A204.1 (cell line): Measurements from ENCODE around the gene ITPKB.

Source experiments
- FAIRE-seq: peaks from 2 replicates; lab custom pipeline; 2012; peaks lifted over from hg19 to GRCh38; lab: Jason Lieb, UNC

The ITPKB gene

DNA sequence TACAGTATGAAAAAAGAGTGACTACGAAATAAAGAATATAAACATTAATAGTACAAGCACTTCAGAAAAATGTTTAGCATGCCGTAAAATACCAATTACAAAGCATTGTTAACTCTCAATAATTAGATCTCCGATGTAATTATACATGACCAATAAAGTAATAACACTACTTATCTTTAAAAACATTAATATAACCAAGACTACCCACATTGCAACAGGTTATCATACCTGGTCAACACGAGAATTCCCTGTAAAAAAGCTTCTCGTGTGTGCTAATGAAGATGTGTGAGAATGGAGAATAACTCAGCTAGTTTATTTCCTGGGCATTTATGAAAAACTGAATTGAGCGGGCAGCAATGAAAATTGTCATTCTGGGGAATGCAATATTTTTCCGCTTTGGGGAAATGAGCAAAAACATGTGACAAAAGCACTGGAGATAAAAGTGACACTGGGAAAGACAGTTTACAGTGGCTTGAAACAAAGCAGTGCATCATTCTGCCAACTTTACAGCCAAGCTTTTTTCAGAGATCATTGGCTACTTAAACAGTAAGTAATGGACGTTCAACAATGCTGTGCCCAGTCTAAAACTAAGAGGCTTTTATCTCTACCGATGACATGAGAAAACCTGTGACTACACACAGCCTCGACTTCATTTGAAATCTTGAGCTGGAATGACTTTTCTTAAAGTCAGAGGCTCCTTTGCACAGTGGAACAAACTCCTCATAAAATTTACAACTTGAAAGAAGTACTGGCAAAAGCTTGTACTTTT, 34.7 kb downstream of the ITPKB start:
- FAIRE-seq = no peak

GRCh38 chr1:226702957-226703831, 35.9 kb downstream of the ITPKB start:
- FAIRE-seq = no peak

DNA sequence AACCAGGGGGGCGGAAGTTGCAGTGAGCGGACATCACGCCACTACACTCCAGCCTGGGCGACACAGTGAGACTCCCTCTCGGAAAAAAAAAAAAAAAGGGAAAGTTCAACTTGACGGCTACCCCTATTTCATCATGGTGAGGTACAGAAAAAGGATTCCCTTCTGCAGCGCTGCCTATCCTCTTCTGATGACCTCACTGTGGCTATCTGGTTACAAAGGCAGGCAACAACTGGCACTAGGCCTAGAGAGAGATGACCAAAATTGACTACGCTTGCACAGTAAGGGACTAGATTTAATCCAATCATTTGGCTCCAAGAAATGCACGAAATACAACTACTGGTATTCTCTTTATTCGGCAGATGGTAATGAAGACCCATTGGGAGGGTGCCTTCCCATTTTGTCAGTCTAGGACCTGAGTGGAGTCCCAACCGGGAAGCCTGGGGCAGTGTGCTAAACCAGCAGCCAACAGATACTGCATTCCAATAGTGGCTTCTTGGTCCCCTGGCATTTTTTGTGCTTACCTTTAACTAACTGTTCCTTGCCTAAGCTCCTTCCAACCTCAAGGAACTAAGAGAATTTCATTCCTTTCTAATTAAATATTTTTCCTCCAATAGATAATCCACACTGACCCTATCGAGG, 36.6 kb downstream of the ITPKB start:
- no peak for FAIRE-seq

DNA sequence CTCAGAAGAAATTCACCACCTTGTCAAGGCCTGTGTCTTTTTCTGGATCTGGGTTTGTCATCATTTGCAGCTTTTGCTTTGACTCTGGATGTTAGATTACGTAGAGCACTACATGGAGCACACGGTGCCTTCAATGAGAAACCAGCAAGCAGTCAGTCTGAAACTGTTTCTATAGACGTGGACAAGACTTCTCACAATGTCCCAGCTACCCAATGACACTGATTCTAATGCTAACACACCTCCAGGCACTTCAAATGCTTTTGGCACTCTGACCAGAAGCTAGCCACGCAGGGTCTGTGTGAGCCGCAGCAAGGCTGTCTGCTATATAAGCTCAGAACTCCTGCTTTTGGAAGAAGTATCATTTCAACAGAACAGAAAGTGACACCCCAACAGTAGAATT, 38.2 kb downstream of the ITPKB start:
- no peak for FAIRE-seq

DNA sequence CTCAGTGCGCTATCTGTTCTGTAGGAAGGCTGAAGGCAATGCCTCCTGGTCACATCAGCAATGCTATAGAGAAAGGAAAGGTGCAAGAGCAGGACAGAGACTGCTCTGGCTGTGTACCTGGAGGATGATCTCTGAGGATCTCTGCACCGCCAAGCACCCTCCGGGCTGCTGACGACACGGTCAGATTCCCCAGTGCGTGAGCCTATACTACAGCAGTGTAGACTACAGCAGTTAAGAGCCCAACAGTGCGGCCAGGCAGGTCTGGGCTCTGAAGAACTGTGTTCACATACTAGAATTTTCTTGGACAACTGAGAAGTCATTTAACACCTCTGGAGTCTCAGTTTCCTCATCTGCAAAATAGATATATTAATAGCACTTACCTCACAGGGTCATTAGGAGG, 39.9 kb downstream of the ITPKB start:
- FAIRE-seq = no peak

- FAIRE-seq = no peak
Observed at GRCh38 chr1:226698659-226699058, 40.4 kb downstream of the ITPKB start.

- FAIRE-seq = no peak
Observed at GRCh38 chr1:226697929-226698544, 41.0 kb downstream of the ITPKB start.

DNA sequence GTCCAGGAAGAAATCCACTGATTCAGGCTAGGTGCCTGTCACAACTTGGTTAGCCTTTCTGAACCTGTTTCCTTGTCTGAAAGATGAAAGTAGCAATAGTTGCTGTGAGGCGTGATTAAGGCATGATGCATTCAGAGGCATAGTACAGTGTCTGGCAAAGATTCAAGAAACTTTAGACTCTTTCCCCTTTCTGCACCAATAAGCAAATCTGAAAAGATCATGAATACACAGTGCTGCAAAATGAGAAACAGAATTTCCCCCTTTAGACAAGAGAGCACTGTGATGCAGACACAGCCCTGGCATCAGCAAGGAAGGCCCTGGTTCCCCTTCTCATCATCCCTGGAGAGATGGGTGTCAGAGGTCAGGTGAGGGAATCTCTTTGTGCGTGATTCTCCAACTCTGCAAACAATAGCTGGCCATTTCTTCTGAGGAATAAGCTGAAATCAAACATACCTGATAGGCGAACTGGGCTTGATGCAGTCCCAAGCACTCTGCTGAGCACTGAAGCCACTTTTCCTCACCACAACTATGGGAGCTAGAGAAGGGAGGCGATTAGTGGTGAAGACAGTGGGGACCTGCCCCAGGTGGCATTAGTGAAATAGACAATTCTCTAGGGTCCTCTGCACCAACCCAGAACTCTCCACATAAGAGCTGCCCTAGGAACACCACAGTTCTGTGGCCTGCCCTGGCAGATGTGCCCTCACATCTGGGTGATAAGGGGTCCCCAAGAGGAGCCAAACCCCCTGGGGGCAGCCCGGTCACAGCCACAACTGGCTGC, 41.7 kb downstream of the ITPKB start:
- no peak for FAIRE-seq

- FAIRE-seq = no peak
Observed at GRCh38 chr1:226696547-226696946, 42.5 kb downstream of the ITPKB start.

GRCh38 chr1:226695335-226695900, 43.7 kb downstream of the ITPKB start:
- FAIRE-seq = no peak

- FAIRE-seq = no peak
Observed at GRCh38 chr1:226692823-226693222, 46.3 kb downstream of the ITPKB start.

- no peak for FAIRE-seq
Observed at GRCh38 chr1:226692051-226692792, 46.9 kb downstream of the ITPKB start.

GRCh38 chr1:226691247-226691646, 47.8 kb downstream of the ITPKB start:
- FAIRE-seq = no peak

DNA sequence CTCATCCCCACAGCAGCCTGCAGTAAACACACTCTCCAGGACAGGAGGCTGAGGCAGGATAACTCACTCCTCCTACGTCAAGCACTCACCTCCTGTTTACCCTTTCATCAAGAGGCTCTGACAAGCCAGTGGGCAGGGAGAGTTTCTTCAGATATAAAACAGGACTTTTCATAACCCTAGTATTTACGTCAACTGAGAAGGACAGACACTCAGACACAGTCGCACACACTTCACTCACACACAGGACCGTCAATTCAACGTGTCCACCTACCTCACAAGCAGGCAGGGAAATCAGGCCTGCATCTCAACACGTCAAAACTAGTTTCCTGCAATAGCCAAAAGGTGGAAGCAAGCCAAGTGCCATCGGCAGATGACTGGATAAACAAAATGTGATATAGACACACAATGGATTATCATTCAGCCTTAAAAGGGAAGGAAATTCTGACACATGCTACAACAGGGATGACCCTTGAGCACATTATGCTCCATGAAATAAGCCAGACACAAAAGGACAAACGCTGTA, 48.6 kb downstream of the ITPKB start:
- no peak for FAIRE-seq

DNA sequence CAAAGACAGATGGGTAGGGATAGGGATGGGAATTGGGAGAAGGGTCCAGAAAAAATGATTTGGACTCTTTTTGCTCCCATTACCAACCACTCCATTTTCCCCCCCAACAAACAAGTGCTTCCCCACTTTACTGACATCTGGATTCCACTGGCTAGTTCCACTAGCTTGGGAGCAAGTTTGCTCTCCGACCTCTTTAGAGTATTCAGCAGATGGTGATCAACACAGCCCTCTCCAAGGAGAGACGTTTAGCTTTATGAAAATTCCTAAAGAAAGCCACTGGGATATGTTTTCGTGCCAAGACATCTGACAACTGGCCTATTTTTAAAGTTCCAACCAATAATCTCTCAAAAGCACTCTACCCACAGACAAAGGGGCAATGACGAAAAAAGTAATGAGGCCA, 50.3 kb downstream of the ITPKB start:
- FAIRE-seq = no peak

GRCh38 chr1:226688056-226688748, 50.9 kb downstream of the ITPKB start:
- FAIRE-seq = no peak

GRCh38 chr1:226687426-226687825, 51.7 kb downstream of the ITPKB start:
- FAIRE-seq = no peak

- no peak for FAIRE-seq
Observed at GRCh38 chr1:226686440-226687425, 52.3 kb downstream of the ITPKB start.
